ENCODE measurements around the gene FOXRED1.
"Not testable (repeated sequence)": the region's sequence is repeated elsewhere in the genome, so short reads cannot be mapped to it uniquely, and the experiment has no call there.

Gene FOXRED1

GRCh38 chr11:126282736-126283591, 14.0 kb downstream of the FOXRED1 start, which contains the start of gene TIRAP:
TIRAP (plus strand) TSS chr11:126283093; CDS start chr11:126290895, 7,802 bp downstream.
- Mint-ChIP-seq H3K4me3 (peak within 1 kb of the TSS; percentile 97), H3K27ac (peak within 1 kb of the TSS; percentile 87), H3K9me3 (no peaks in the 10 kb centered on the region), H3K36me3 (ENCODE audit: low read depth) (peaks cover 11% of the 10 kb centered on the region), H3K4me1 (ENCODE audit: low read depth) (peaks cover 36% of the 10 kb centered on the region), H3K27me3 (ENCODE audit: low read depth) (no peaks in the 10 kb centered on the region)
- DNase-seq (ENCODE audit: low spot score), result peak; percentile 62

- H3K4me1 Mint-ChIP-seq (ENCODE audit: low read depth), result peaks cover 30% of the 10 kb centered on the region
- no peaks in the 10 kb centered on the region for H3K9me3 Mint-ChIP-seq
- H3K36me3 Mint-ChIP-seq (ENCODE audit: low read depth), result peaks cover 13% of the 10 kb centered on the region
- no peaks in the 10 kb centered on the region for H3K27me3 Mint-ChIP-seq (ENCODE audit: low read depth)
- H3K27ac Mint-ChIP-seq, result peak overlapping the region; percentile 19
- DNase-seq (ENCODE audit: low spot score), result peak; percentile 69
- peak overlapping the region; percentile 50 for H3K4me3 Mint-ChIP-seq
These were observed 15.9 kb downstream of the FOXRED1 start for GRCh38 chr11:126284829-126285228.

- Mint-ChIP-seq H3K27ac (no peak overlapping the region), H3K4me3 (no peak overlapping the region), H3K9me3 (no peaks in the 10 kb centered on the region), H3K27me3 (ENCODE audit: low read depth) (no peaks in the 10 kb centered on the region), H3K36me3 (ENCODE audit: low read depth) (peaks cover 16% of the 10 kb centered on the region), H3K4me1 (ENCODE audit: low read depth) (peaks cover 11% of the 10 kb centered on the region)
- DNase-seq (ENCODE audit: low spot score), result no peak
These were observed 19.3 kb downstream of the FOXRED1 start for GRCh38 chr11:126288237-126288636.

- Mint-ChIP-seq H3K27ac (no peak overlapping the region), H3K9me3 (no peaks in the 10 kb centered on the region)
These were observed 21.9 kb downstream of the FOXRED1 start for GRCh38 chr11:126290887-126291286.

GRCh38 chr11:126293726-126294125, 24.8 kb downstream of the FOXRED1 start:
- Mint-ChIP-seq H3K27ac (no peak overlapping the region), H3K27me3 (ENCODE audit: low read depth) (no peaks in the 10 kb centered on the region), H3K36me3 (ENCODE audit: low read depth) (peaks cover 24% of the 10 kb centered on the region), H3K9me3 (no peaks in the 10 kb centered on the region), H3K4me3 (no peak overlapping the region), H3K4me1 (ENCODE audit: low read depth) (peaks cover 2% of the 10 kb centered on the region)
- no peak for DNase-seq (ENCODE audit: low spot score)

More at GRCh38 chr11:126290887-126291286, 21.9 kb downstream of the FOXRED1 start:
- Mint-ChIP-seq H3K27me3 (ENCODE audit: low read depth) (no peaks in the 10 kb centered on the region), H3K4me1 (ENCODE audit: low read depth) (no peaks in the 10 kb centered on the region), H3K4me3 (no peak overlapping the region), H3K36me3 (ENCODE audit: low read depth) (peaks cover 24% of the 10 kb centered on the region)
- no peak for DNase-seq (ENCODE audit: low spot score)

- H3K36me3 Mint-ChIP-seq (ENCODE audit: low read depth), result peaks cover 20% of the 10 kb centered on the region
- no peak overlapping the region for H3K4me3 Mint-ChIP-seq
- DNase-seq (ENCODE audit: low spot score), result no peak
These were observed 28.1 kb downstream of the FOXRED1 start for GRCh38 chr11:126297004-126297403.

GRCh38 chr11:126303623-126304456, 34.9 kb downstream of the FOXRED1 start, which contains the start of gene DCPS:
DCPS (plus strand) TSS chr11:126304060; CDS start chr11:126304081, 21 bp downstream.
- H3K36me3 Mint-ChIP-seq (ENCODE audit: low read depth), result peaks cover 35% of the 10 kb centered on the region
- H3K4me1 Mint-ChIP-seq (ENCODE audit: low read depth), result peaks cover 22% of the 10 kb centered on the region
- peak; percentile 93 for DNase-seq (ENCODE audit: low spot score)
- H3K27me3 Mint-ChIP-seq (ENCODE audit: low read depth), result no peaks in the 10 kb centered on the region
- H3K27ac Mint-ChIP-seq, result peak within 1 kb of the TSS; percentile 97
- no peaks in the 10 kb centered on the region for H3K9me3 Mint-ChIP-seq
- H3K4me3 Mint-ChIP-seq, result peak within 1 kb of the TSS; percentile 98

More at GRCh38 chr11:126297004-126297403, 28.1 kb downstream of the FOXRED1 start:
- Mint-ChIP-seq H3K27ac (peak overlapping the region; percentile 55), H3K4me1 (ENCODE audit: low read depth) (peaks cover 2% of the 10 kb centered on the region), H3K9me3 (no peaks in the 10 kb centered on the region), H3K27me3 (ENCODE audit: low read depth) (no peaks in the 10 kb centered on the region)

- Mint-ChIP-seq H3K4me1 (ENCODE audit: low read depth) (peaks cover 22% of the 10 kb centered on the region), H3K36me3 (ENCODE audit: low read depth) (peaks cover 32% of the 10 kb centered on the region), H3K27me3 (ENCODE audit: low read depth) (no peaks in the 10 kb centered on the region), H3K4me3 (peak overlapping the region; percentile 98), H3K9me3 (no peaks in the 10 kb centered on the region), H3K27ac (peak overlapping the region; percentile 97)
- DNase-seq (ENCODE audit: low spot score), result no peak
These were observed 35.6 kb downstream of the FOXRED1 start for GRCh38 chr11:126304457-126305075.

- Mint-ChIP-seq H3K4me1 (ENCODE audit: low read depth) (peaks cover 27% of the 10 kb centered on the region), H3K27ac (peak overlapping the region; percentile 82), H3K36me3 (ENCODE audit: low read depth) (peaks cover 39% of the 10 kb centered on the region), H3K4me3 (peak overlapping the region; percentile 71), H3K27me3 (ENCODE audit: low read depth) (no peaks in the 10 kb centered on the region), H3K9me3 (no peaks in the 10 kb centered on the region)
- no peak for DNase-seq (ENCODE audit: low spot score)
These were observed 36.7 kb downstream of the FOXRED1 start for GRCh38 chr11:126305699-126306098.

GRCh38 chr11:126307706-126308105, 38.8 kb downstream of the FOXRED1 start:
- H3K4me1 Mint-ChIP-seq (ENCODE audit: low read depth), result peaks cover 32% of the 10 kb centered on the region
- H3K4me3 Mint-ChIP-seq, result no peak overlapping the region
- no peaks in the 10 kb centered on the region for H3K9me3 Mint-ChIP-seq
- no peak for DNase-seq (ENCODE audit: low spot score)
- peaks cover 46% of the 10 kb centered on the region for H3K36me3 Mint-ChIP-seq (ENCODE audit: low read depth)
- H3K27me3 Mint-ChIP-seq (ENCODE audit: low read depth), result no peaks in the 10 kb centered on the region
- H3K27ac Mint-ChIP-seq, result no peak overlapping the region

- DNase-seq (ENCODE audit: low spot score), result no peak
- H3K4me3 Mint-ChIP-seq, result no peak overlapping the region
- H3K9me3 Mint-ChIP-seq, result no peaks in the 10 kb centered on the region
- no peak overlapping the region for H3K27ac Mint-ChIP-seq
- no peaks in the 10 kb centered on the region for H3K27me3 Mint-ChIP-seq (ENCODE audit: low read depth)
- H3K36me3 Mint-ChIP-seq (ENCODE audit: low read depth), result peaks cover 46% of the 10 kb centered on the region
- H3K4me1 Mint-ChIP-seq (ENCODE audit: low read depth), result peaks cover 30% of the 10 kb centered on the region
These were observed 39.3 kb downstream of the FOXRED1 start for GRCh38 chr11:126308271-126308671.

GRCh38 chr11:126308771-126309170, 39.8 kb downstream of the FOXRED1 start:
- not testable (repeated sequence) for H3K9me3 Mint-ChIP-seq; H3K27me3 Mint-ChIP-seq (ENCODE audit: low read depth); H3K4me3 Mint-ChIP-seq; DNase-seq (ENCODE audit: low spot score); H3K27ac Mint-ChIP-seq
- H3K36me3 Mint-ChIP-seq (ENCODE audit: low read depth), result peaks cover 46% of the 10 kb centered on the region
- H3K4me1 Mint-ChIP-seq (ENCODE audit: low read depth), result peaks cover 27% of the 10 kb centered on the region

GRCh38 chr11:126310200-126310991, 41.4 kb downstream of the FOXRED1 start:
- Mint-ChIP-seq H3K36me3 (ENCODE audit: low read depth) (peaks cover 48% of the 10 kb centered on the region), H3K4me1 (ENCODE audit: low read depth) (peaks cover 24% of the 10 kb centered on the region), H3K9me3 (no peaks in the 10 kb centered on the region), H3K27me3 (ENCODE audit: low read depth) (no peaks in the 10 kb centered on the region), H3K4me3 (no peak overlapping the region), H3K27ac (peak overlapping the region; percentile 34)
- DNase-seq (ENCODE audit: low spot score), result peak; percentile 57
